ENCODE data around the gene SCAMP1.

DNA sequence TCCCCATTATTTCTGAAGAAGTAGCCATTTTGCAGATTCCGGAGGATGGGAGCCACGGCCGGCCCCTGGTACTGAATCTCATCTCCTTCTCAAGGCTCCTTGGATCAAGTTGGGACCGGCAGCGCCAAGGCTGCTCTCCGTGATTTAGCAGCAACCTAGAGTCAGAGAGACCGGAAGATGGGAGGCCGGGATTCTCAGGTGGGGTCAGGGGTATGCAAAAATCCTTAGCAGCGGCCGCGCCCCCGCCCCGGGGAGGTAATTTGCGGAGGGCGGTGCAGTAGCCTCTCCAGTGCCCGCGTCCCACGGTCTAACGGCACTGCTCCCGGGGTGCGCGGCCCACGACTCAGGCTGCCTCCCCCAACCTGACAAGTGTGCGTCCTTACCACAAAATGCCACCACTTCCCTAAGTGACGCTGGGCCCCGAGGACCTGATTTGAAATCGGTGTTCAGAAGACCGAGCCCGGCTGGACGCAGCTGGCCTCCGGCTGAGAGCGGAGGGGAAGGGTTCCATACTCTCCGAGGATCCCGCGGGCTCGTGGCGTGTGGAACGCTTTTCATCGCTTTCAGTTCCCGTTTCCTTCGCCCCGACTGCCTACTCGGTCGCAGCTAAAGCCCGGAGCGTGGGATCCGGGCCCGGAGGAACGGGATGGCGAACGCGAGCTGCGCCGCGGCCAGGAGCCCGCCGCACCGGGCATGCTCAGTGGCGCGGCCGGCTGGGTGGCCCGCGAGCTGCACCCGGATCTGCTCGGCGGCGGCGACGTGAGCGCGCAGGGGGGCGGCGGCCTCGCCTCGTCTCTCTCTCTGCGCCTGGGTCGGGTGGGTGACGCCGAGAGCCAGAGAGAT, at the start of gene SCAMP1:
- TF ChIP-seq, protein P1, sequence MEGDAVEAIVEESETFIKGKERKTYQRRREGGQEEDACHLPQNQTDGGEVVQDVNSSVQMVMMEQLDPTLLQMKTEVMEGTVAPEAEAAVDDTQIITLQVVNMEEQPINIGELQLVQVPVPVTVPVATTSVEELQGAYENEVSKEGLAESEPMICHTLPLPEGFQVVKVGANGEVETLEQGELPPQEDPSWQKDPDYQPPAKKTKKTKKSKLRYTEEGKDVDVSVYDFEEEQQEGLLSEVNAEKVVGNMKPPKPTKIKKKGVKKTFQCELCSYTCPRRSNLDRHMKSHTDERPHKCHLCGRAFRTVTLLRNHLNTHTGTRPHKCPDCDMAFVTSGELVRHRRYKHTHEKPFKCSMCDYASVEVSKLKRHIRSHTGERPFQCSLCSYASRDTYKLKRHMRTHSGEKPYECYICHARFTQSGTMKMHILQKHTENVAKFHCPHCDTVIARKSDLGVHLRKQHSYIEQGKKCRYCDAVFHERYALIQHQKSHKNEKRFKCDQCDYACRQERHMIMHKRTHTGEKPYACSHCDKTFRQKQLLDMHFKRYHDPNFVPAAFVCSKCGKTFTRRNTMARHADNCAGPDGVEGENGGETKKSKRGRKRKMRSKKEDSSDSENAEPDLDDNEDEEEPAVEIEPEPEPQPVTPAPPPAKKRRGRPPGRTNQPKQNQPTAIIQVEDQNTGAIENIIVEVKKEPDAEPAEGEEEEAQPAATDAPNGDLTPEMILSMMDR (IDR thresholded peaks at IDR 0.05; ENCODE audit: insufficient read depth, low read length, poor library complexity, severe bottlenecking): no peak
- no peak for TF ChIP-seq EZH2phosphoT487 (conservative IDR thresholded peaks at IDR 0.05; ENCODE audit: low read length)
